Measurements from ENCODE around the gene GULP1. TPM values are rescaled to one million over a fixed set of nuclear protein-coding genes. Genes with fewer than 3 reads are reported as not detected.
"Not testable (repeated sequence)": the region's sequence is repeated elsewhere in the genome, so short reads cannot be mapped to it uniquely, and the experiment has no call there.

GULP1 gene
- total and polyA plus RNA-seq, 4 donors: 25.3 to 78.2 (median 48.2) TPM

DNA sequence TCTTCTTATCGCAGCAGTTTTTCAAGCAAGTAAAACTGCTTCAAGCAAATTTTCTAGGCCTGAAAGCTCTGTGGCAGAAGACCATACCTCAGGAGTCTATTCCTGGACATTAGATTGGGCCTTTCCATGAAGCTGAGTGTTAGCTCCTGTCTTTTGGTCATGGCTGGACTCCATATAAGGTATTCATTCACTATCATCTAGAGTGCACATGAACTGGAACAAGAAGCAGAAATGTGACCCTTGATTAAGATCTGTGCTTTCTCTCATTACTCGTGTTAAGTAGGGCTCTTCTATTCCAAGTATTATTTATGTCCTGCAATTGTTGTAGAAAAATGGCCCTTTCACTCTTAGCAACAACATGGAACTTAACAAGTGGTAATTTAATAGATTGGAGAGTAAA is 5.9 kb upstream of the GULP1 start:
- no peak overlapping the region for H3K4me3 ChIP-seq (ENCODE audit: low read depth, low read length)
- H3K27ac ChIP-seq (ENCODE audit: low read depth, low read length): no peak overlapping the region
- H3K9me3 ChIP-seq (ENCODE audit: control insufficient read depth, insufficient read depth, low read length): no peaks in the 10 kb centered on the region
- no CpG with 5 or more reads among the region's 2 CpGs for WGBS (ENCODE audit: insufficient coverage)
- no peak for DNase-seq (ENCODE audit: low read depth in 4 of 6, low spot score in 6 of 6)
- H3K27me3 ChIP-seq (ENCODE audit: control insufficient read depth, insufficient read depth, low read length): no peaks in the 10 kb centered on the region
- no peaks in the 10 kb centered on the region for H3K36me3 ChIP-seq (ENCODE audit: control insufficient read depth, insufficient read depth, low read length)
- no peaks in the 10 kb centered on the region for H3K4me1 ChIP-seq (ENCODE audit: control insufficient read depth, insufficient read depth, low read length)

DNA sequence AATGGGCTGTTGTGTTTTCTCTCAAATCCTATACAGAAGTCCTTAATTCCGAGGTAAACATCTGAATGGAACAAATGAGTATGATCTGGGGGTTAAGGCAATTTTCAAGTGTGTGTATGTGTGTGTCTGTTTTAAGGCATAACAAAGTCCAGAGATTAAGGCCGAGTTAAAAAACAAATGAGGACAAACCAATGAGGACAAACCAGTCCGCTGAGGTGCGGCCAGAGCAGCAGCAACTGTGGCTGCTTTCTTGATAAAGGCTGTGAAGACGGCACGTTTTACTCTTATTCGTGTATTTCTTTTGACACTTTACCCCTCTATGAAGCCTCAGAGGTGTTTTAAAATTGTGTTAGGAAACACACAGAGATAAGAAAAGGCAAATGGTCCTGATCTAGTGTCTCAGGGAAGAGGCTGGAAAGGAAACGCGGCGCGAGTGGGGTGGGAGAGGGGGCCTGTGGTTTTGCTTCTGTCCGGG is 495 bp upstream of the GULP1 start:
- Histone ChIP-seq H3K27me3 (ENCODE audit: control insufficient read depth, insufficient read depth, low read length) (no peaks in the 10 kb centered on the region), H3K4me3 (ENCODE audit: low read depth, low read length) (peak overlapping the region; percentile 96), H3K27ac (ENCODE audit: low read depth, low read length) (peak overlapping the region; percentile 99), H3K9me3 (ENCODE audit: control insufficient read depth, insufficient read depth, low read length) (no peaks in the 10 kb centered on the region), H3K36me3 (ENCODE audit: control insufficient read depth, insufficient read depth, low read length) (no peaks in the 10 kb centered on the region), H3K4me1 (ENCODE audit: control insufficient read depth, insufficient read depth, low read length) (peaks cover 16% of the 10 kb centered on the region)
- peak in 1 of 6 donors; percentile 18 for DNase-seq (ENCODE audit: low read depth in 4 of 6, low spot score in 6 of 6)
- WGBS (ENCODE audit: insufficient coverage): 0% methylated on average over 7 of the region's 12 CpGs

DNA sequence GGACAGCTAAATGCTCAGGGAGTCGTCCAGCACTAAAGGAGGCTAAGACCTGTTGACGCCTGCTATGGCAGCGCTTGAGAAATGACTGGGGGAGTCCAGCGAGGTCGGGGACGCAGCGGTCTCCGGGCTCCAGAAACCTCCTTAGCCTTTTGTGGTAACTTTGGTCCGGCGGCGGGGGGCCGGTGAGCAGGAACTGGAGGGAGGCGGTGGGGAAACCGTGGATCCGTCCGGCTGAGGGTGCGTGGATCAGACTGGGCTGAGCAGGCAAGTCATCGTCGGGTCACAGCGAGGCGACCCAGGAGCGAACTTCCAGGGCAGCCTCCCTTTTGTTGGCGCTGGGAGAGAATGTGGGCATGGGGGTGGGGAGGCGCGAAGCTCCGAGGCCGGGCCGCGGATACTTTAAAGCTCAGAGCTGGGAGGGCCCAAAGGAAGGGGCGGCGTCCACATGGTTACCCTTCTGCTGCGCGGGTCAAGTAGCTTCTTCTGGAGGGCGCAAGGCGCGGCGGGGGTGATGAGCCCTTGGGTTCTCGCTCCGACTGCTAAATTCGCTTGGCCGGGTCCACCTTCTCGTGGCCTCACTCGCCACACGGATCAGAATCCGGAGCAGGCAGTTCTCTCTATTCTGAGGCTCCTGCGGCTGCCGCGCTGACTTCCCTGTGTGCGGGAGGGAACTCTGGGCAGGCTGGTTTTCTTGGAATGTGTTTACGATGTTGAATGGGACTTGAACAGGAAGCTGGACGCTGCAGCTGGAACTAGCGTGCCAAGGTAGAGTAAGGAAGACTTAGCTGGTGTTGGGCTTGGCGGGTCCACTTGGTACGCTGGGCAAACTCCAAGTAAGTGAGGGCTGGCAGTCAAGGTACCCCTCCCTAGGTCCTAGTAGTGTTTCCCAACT is 920 bp downstream of the GULP1 start:
- no peaks in the 10 kb centered on the region for H3K27me3 ChIP-seq (ENCODE audit: control insufficient read depth, insufficient read depth, low read length)
- peak overlapping the region; percentile 96 for H3K4me3 ChIP-seq (ENCODE audit: low read depth, low read length)
- no peaks in the 10 kb centered on the region for H3K9me3 ChIP-seq (ENCODE audit: control insufficient read depth, insufficient read depth, low read length)
- H3K27ac ChIP-seq (ENCODE audit: low read depth, low read length): peak overlapping the region; percentile 99
- WGBS (ENCODE audit: insufficient coverage): under 1% methylated on average over 54 of the region's 54 CpGs
- H3K4me1 ChIP-seq (ENCODE audit: control insufficient read depth, insufficient read depth, low read length): peaks cover 16% of the 10 kb centered on the region
- peak in 5 of 6 donors; percentile 44 to 84 (median 61) for DNase-seq (ENCODE audit: low read depth in 4 of 6, low spot score in 6 of 6)
- no peaks in the 10 kb centered on the region for H3K36me3 ChIP-seq (ENCODE audit: control insufficient read depth, insufficient read depth, low read length)

DNA sequence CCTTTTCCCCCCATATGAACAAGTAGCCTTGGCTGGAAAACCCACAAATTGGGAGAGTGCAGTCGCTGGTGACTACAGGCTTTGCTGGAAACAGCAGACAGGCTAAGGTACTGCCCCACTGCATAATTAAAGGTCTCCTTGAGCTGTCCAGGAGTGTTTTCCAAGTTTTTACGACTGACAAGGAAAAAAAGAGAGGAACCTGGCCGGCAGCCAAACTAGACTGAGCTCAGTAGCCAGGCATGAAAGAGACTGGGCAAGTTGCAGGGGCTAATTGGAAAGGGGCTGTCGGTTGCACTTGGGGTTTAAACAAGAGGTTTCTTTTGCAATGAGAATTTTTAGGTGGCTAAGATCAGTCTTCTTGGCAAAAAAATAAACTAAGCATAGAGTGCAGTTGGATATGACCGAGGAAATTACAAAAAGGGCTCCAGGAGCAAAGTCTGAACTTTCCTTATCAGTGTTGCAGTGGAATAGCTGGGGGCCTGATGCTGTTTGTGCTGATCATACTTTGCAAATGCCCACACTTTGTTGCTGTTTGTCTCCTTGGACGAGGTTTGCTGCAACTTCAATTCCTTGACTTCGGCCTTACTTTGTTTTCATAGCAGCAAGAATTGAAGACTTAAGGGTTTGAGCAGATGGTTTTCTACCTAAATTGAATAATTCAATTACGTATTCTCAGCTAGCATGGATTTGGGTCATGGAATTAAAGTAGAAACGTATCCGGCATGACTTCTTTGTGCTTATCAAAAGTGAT is 2.1 kb downstream of the GULP1 start:
- WGBS (ENCODE audit: insufficient coverage): 10% methylated on average over 5 of the region's 10 CpGs
- H3K4me3 ChIP-seq (ENCODE audit: low read depth, low read length): peak overlapping the region; percentile 96

DNA sequence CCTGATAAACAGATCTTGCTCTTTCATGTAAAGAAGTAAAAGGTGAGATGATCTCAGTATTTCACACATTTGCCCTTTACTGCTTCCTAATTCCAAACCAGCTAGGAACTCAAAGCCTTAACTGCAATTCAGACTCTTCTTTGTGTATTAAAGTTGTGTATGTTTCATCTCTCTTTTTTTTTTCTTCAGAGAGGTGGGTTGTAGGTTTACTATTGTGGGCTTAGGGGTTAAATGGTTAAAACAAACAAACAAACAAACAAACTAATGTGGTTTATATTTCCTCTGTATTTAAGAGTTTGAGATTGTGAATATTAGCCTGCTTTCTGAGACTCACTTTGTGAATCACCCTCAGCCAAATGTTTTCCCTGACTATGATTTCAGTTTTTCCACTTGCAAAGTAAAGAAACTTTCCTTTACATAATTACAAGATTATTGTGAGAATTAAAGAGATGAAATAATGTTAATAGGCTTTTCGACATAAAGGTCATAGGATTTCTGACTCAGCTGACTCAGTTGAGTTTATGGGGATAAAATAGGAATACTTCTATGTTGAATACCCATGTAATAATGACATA is 2.8 kb downstream of the GULP1 start:
- no peaks in the 10 kb centered on the region for H3K9me3 ChIP-seq (ENCODE audit: control insufficient read depth, insufficient read depth, low read length)
- H3K4me3 ChIP-seq (ENCODE audit: low read depth, low read length): peak overlapping the region; percentile 96
- peaks cover 16% of the 10 kb centered on the region for H3K4me1 ChIP-seq (ENCODE audit: control insufficient read depth, insufficient read depth, low read length)
- H3K27me3 ChIP-seq (ENCODE audit: control insufficient read depth, insufficient read depth, low read length): no peaks in the 10 kb centered on the region
- no peaks in the 10 kb centered on the region for H3K36me3 ChIP-seq (ENCODE audit: control insufficient read depth, insufficient read depth, low read length)
- no CpG with 5 or more reads among the region's 1 CpG for WGBS (ENCODE audit: insufficient coverage)
- H3K27ac ChIP-seq (ENCODE audit: low read depth, low read length): peak overlapping the region; percentile 99
- peak in 1 of 6 donors; percentile 2 for DNase-seq (ENCODE audit: low read depth in 4 of 6, low spot score in 6 of 6)

More for the DNA sequence above, 2.1 kb downstream of the GULP1 start:
- peak in 5 of 6 donors; percentile 62 to 93 (median 69) for DNase-seq (ENCODE audit: low read depth in 4 of 6, low spot score in 6 of 6)
- peaks cover 16% of the 10 kb centered on the region for H3K4me1 ChIP-seq (ENCODE audit: control insufficient read depth, insufficient read depth, low read length)
- no peaks in the 10 kb centered on the region for H3K36me3 ChIP-seq (ENCODE audit: control insufficient read depth, insufficient read depth, low read length)
- H3K27ac ChIP-seq (ENCODE audit: low read depth, low read length): peak overlapping the region; percentile 99
- H3K9me3 ChIP-seq (ENCODE audit: control insufficient read depth, insufficient read depth, low read length): no peaks in the 10 kb centered on the region
- no peaks in the 10 kb centered on the region for H3K27me3 ChIP-seq (ENCODE audit: control insufficient read depth, insufficient read depth, low read length)

DNA sequence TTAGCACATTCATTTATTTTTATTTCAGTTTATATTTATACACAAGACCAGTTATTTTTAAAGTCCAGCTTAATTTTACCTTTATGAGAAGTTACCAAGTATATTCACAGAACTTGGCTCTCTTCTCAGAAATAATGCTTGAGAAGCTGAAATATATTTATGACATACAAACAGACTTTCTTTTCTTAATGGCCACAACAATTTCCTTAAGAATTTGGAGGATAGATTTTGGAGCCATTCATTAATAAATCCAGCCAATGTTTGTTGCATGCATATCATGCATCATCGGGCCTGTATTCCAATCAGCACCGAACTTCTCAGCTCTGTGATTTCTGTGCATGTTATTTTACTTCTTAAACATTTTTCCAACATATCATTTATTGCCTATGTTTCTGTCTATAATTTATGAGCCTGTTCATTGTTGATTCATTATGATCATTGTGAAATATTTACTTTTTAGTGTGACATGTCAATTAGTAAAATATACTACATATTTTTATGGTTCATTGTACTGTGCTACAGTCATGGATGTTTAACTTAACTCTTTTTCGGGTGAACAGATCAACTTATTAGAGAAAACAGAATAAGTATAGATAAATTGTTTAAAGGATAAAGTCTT is 3.5 kb downstream of the GULP1 start:
- WGBS (ENCODE audit: insufficient coverage): no CpG with 5 or more reads among the region's 3 CpGs
- no peak for DNase-seq (ENCODE audit: low read depth in 4 of 6, low spot score in 6 of 6)
- peaks cover 16% of the 10 kb centered on the region for H3K4me1 ChIP-seq (ENCODE audit: control insufficient read depth, insufficient read depth, low read length)
- no peaks in the 10 kb centered on the region for H3K27me3 ChIP-seq (ENCODE audit: control insufficient read depth, insufficient read depth, low read length)
- peak overlapping the region; percentile 99 for H3K27ac ChIP-seq (ENCODE audit: low read depth, low read length)
- no peaks in the 10 kb centered on the region for H3K36me3 ChIP-seq (ENCODE audit: control insufficient read depth, insufficient read depth, low read length)
- H3K4me3 ChIP-seq (ENCODE audit: low read depth, low read length): peak overlapping the region; percentile 2
- no peaks in the 10 kb centered on the region for H3K9me3 ChIP-seq (ENCODE audit: control insufficient read depth, insufficient read depth, low read length)

DNA sequence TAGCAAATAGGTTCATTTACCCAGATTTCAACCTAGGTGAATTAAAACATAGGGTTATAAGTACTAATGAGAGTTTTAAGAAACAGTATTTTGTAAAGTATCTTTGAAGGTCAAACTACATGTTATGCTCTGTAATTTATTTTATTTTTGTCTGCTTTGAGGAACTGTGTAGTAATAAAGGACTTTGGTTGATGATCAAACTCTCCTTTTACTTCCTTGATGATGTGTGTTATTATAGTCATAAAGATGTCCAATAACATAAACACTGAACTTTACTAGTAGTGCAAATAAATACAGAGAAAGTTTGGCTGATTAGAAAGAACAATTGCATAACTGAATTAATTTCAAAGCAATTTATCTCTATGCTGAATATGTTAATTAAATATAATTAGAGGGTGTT is 6.3 kb downstream of the GULP1 start:
- H3K36me3 ChIP-seq (ENCODE audit: control insufficient read depth, insufficient read depth, low read length): no peaks in the 10 kb centered on the region
- no peak for DNase-seq (ENCODE audit: low read depth in 4 of 6, low spot score in 6 of 6)
- H3K9me3 ChIP-seq (ENCODE audit: control insufficient read depth, insufficient read depth, low read length): no peaks in the 10 kb centered on the region
- no peak overlapping the region for H3K27ac ChIP-seq (ENCODE audit: low read depth, low read length)
- no peak overlapping the region for H3K4me3 ChIP-seq (ENCODE audit: low read depth, low read length)
- no peaks in the 10 kb centered on the region for H3K27me3 ChIP-seq (ENCODE audit: control insufficient read depth, insufficient read depth, low read length)
- peaks cover under 1% of the 10 kb centered on the region for H3K4me1 ChIP-seq (ENCODE audit: control insufficient read depth, insufficient read depth, low read length)

DNA sequence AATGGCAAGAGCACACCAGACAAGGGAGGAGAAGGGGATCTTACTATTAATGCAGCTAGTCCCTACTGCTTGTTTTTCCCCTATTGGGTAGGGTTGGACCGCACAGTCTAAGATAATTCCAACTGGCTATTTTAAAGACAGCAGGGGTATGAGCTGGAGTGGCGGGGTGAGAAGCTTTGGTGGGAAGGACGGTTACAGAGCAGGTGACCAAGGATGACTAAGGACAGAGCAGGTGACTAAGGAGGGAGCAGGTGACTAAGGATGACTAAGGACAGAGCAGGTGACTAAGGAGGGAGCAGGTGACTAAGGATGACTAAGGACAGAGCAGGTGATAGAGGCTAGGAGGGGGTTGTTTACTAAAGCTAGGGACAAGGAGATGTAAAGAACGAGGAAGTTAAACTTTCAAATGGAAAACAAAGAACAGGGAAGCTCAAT is 7.3 kb downstream of the GULP1 start:
- not testable (repeated sequence) for H3K27me3 ChIP-seq (ENCODE audit: control insufficient read depth, insufficient read depth, low read length); DNase-seq (ENCODE audit: low read depth in 4 of 6, low spot score in 6 of 6); H3K27ac ChIP-seq (ENCODE audit: low read depth, low read length); H3K9me3 ChIP-seq (ENCODE audit: control insufficient read depth, insufficient read depth, low read length); H3K4me3 ChIP-seq (ENCODE audit: low read depth, low read length); H3K4me1 ChIP-seq (ENCODE audit: control insufficient read depth, insufficient read depth, low read length); H3K36me3 ChIP-seq (ENCODE audit: control insufficient read depth, insufficient read depth, low read length)
- WGBS (ENCODE audit: insufficient coverage): 97% methylated on average over 3 of the region's 4 CpGs

DNA sequence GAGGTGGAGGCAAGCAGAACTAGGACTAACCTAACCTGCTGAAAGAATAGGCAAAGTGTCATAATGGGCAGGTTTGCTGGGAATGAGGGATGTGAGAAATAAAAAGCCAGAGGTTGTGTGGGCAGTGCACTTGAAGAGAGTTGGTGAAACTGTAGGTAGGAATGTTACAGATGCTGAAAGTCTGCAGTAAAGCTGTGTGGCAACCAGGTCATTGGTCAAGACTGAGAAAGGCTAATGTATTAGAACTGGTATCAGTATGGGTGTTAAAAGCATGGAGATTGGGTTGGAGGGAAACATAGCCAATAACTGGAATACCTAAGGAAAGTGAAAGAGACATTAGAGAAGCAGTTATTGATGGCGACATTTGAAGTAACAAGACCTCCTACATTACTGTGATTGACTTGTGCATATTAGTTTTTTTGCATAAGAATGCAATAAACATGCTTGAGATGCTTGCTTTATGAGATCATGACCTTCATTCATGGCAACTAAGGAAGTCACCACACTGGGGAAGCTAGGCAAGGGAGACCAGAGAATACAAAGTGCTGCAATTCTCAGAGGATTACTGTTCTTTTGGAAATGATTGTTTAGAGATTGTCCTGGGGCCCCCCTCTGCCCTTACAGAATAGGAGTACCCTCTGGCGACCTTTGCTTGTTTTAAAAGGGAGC is 11.8 kb downstream of the GULP1 start:
- Histone ChIP-seq H3K4me3 (ENCODE audit: low read depth, low read length) (no peak overlapping the region), H3K9me3 (ENCODE audit: control insufficient read depth, insufficient read depth, low read length) (no peaks in the 10 kb centered on the region), H3K36me3 (ENCODE audit: control insufficient read depth, insufficient read depth, low read length) (no peaks in the 10 kb centered on the region), H3K4me1 (ENCODE audit: control insufficient read depth, insufficient read depth, low read length) (no peaks in the 10 kb centered on the region), H3K27me3 (ENCODE audit: control insufficient read depth, insufficient read depth, low read length) (no peaks in the 10 kb centered on the region), H3K27ac (ENCODE audit: low read depth, low read length) (peak overlapping the region; percentile 58)
- WGBS (ENCODE audit: insufficient coverage): no CpG with 5 or more reads among the region's 2 CpGs
- DNase-seq (ENCODE audit: low read depth in 4 of 6, low spot score in 6 of 6): no peak

Measured in spinal cord (tissue), 10 donors.